CD4-positive, alpha-beta T cell treated with Interleukin-2 at 100 ng/mL for 4 hours (primary cell): ENCODE data around the gene ADAMTS17.

ENCODE experiments used
- DNase-seq: peaks from one replicate; pipeline ENCODE4 v3.0.0-alpha.2; 2020; ENCODE audit warnings: low spot score

ADAMTS17 gene

DNA sequence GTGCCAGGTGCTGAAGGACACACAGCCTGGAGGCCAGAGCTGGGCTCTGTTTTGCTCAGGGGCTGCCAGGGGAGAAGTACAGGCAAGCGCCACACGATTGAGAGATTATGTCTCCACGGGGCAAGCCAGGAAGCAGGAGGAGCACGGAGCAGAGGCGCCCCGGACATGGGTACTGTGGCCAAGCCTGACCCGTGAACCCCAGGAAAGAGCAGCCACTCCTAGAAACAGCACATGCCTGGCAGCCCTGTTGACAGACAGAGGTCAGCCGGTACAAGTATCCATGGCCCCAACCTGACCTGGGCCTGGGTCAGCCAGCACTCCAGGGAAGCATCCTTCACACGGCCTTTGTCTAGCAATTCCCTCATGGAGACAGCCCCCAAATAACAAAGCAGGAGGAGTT is 89.4 kb downstream of the ADAMTS17 start:
- DNase-seq, result no peak

DNA sequence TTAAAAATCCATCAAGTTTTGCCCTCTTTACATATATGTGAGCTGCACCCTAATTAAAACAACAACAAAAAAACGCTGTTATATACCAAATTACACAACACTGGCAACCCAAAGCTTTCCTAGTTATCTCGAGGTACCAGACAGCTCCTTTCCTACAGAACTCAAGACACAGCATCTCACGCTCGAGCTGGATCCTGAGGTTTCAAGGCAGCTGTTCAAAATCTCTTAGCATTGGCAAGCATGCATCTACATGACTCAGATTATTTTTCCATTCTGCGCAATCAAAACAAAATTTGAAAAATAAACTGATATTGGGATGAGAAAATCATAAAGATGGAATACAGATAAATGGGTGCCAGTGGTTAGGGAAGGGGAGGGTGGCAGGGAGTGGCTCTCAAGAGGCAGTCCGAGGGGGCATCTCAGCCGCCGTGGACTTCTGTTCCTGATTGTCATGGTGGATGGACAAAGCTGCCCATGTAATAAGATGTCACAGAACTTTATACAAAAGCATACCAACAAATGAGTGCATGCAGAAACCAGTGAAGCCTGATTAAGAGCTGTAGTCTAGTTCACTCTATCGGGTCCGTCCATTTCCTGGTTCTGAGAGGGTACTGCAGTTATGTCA is 91.5 kb downstream of the ADAMTS17 start:
- DNase-seq, result no peak

DNA sequence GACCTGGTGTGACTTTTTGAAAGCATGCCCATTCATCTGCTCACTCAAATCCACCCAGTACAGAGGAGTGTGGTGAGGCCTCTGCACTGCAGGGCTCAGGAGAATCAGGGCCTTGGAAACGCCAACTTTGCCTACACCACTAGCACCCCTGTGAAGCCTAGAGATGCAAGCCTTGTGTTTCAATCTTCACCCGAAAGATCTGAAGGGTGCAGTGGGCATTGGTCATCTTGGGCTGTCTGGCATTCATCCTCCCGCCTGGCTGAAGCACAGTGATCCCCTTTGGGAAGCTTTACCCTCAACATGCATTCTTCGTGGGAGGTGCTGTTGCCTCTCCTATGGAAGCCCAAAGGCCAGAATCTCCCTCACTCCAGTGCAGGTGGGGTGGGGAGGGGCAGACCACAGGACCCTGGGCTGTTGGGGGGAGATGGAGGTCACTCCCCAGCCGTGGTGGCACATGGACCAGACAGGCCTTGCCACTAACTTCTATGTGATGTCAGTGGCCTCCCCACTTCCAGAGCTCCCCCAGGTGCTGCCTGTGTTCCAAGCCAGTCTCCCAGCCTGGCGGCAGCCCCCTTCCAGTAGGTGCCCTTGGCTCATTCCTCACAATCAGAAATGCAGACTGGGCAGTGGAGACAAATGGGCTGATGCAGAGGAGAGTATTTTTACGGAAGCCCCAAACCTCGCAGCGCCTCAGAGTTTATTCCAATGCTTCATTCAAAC is 92.5 kb downstream of the ADAMTS17 start:
- no peak for DNase-seq

DNA sequence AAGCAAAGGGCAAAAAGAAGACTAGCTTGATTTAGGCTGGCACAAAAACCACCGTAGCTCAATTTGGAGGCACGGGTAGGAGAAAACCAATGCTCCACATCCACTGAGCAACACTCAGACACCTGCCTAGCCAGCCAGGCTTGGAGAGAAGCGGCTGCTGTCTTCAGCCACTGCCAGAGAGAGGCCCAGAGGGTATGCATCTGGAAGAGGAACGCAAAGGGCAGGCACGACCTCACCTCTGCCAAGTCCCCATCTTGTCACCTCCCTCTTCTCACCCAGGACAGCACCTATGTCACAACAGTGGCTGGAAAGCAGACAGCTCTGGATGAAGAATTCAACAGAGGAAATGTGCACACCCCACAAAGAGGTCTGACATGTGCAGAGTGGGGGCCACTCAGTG is 93.5 kb downstream of the ADAMTS17 start:
- DNase-seq, result no peak

DNA sequence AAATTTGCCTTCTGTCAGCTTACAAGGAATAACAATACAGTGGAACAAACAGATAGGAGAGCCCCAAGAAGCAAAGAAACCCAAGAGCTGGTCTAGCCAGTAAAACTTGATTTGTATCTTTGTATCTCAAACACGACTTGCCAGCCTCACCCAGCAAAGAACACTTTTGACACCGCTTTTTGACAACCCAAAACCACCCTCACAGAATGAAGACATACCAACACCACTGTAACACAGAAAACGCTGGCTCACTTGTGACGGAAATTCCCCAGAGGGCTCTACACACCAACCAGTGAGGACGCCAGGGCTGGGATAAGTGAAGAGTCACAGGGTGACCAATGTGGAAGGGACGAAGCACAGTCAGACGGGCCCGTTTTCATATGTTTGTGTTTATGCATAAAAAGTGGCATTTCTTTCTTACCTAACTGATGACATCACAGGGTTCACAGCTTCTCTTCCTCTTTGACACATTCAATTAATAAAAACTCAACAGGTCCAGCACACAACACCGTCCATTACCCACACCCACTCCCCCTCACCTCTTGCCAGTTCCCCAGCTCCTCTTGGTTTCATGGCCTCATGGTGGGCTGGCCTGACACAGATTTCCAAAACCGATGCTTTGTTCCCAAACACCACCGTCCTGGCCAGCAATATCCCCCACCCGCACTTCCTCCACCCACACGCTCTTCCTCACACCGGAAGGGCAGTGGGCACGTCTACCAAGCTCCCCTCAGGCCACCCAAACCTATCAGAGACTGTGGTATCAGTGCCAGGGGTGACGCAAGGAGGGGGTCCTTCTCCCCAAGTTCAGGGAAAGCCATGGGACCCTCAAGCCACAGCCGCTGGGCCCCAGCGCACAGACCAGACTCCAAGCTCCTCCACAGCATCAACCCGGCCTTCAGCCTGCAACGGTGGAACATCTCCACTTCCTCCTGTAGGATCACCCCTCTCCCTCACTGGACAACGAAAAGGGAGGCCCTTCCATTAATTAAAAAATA is 94.2 kb downstream of the ADAMTS17 start:
- no peak for DNase-seq

DNA sequence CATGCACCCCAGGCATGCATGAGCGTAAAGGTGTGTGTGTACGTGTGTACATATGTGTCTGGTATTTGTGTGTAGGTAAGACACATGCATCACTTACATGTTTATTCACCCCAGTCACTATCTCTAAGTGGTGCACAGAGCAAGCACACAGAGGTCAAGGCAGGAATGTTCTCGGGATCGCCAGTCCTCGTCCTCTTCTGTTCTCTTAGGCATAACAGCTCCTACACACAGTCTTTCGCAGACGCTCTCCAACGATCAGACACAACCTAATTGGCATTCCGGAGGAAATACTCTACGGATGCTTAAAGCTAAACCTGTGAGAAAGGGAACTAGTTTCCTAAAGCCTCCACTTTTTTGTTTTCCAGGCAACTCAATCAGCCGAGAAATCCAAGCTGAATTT is 95.9 kb downstream of the ADAMTS17 start:
- DNase-seq, result no peak

DNA sequence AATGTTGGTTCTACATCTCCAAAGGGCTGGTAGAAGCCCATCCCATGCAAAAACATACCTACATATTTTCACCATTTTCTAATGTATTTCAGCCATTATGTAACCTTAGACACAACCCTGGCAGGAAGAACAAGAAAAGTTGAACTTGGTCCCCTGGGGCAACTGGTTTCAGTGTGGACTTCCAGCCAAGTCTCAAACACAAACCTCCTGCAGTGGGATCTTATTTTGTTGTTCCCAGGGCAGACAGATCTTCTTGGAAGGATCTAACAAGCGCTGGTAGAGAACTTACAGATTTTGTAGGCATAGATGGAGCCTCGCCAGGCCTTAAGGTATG is 96.3 kb downstream of the ADAMTS17 start:
- no peak for DNase-seq

DNA sequence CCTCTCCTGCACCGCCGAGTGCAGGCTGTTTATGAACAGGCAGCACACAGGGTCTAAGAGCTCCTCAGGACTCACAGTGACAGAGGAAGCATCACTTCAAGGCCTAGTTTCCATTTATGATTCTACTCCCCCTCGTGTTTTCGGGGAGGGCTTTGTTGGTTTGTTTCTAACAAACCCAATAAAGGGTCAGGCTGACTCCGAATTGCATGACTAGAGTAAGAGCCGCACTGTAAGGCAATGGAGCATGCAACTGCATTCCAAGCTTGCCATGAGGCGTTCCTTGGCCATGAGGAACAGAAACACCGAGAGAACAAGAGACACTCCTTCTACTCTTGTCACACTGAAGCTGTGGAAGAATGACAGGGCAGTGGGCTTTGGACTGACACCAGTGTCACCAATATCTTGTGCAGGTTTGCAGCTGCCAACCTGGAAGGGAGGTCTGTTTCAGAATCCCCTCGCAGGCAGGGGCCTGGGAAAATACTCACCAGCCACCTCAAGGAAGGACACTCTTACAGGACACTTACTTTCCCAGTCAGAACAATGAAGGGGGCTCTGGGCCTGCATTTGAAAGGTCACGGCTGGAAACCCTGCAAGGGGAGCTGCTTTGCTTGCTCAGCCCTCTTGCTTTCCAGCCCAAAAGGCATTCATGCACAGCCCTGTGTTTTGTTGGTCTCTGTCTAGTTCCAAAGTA is 96.8 kb downstream of the ADAMTS17 start:
- no peak for DNase-seq

DNA sequence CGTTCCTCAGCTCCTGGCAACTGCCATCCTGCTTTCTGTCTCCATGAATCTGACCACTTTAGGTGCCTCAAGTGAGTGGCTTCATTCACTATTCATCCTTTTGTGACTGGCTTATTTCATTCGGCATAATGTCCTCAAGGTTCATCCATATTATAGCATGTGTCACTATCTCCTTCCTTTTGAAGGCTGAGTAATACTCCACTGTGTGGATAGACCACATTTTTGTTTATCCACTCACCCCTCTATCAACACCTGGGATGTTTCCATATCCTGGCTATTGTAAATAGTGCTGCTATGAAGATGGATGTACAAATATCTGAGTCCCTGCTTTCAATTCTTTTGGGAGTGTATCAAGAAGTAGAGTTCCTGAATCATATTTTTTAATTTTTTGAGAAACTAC is 98.8 kb downstream of the ADAMTS17 start:
- no peak for DNase-seq

DNA sequence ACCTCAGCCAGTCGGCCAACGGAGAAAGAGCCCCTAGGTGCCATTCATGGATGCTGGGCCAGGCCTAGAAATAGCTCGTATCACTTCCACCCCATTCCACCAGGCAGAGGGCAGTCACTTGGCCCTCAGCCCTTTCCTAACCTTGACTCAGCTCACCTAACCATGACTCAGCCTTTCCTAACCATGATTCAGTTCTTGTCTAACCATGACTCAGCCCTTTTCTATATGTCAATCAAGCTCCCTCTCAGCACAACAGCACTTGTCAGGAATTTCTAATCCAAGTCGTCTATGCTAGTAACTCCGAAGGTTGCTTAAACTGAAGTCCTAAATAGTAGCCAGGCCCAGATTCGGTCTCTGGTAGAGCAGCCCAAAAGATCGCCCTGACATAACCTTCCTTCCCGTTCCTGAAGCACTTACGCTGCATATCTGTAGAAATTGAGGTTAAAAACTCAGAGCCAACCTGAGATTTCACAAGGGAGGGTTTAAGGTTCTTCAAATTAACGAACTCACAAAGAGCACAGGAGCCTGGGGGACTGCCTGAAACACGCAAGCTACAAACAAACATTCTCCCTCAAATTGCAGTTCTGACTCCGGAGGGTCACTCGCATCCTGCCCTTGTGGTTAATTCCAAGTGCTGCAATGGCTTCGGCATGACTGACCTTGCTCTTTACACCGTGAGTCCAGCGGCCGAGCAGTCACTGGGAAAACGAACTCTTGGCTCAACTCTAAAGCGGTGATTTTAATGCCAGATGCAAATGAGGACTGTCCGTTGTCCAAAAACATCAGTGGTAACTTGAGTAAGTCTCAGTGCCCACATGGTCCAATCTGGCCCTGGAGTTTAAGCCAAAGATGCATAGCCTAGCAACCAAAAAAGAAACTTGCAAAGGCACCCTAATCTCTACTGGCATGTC is 99.9 kb downstream of the ADAMTS17 start:
- DNase-seq, result no peak

DNA sequence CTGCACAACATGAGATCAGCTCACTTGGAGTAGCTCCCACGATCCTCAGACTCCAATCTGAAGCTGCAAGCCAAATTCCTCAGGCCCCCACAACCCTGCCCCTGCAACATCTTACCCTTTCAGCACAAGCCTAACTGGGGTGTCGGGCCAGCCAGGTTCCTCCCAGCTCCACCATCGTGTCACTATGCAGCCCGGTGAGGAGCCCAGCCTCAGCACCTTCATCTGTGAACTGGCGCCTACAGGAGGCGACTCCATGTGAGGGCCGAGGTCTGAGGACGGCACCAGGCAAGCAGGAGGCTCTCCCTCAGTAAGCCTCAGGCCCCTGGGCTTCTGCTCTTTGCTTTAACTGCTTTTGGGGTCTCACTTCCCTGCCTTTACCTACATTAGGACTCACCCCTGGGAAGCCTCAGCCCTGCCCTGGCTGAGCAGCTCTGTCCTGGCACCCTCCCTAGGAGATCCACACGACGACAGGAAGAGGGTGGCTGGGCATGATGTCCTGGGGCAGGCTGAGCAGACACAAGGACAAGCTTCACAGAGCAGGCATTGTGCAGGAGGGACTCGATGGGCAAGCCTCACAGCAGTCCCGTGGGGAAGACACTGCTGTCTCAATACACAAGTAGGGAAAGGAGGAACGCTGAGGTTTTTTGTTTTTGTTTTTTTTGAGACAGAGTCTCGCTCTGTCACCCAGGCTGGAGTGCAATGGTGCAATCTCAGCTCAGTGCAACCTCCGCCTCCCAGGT is 104.6 kb downstream of the ADAMTS17 start:
- DNase-seq, result no peak

DNA sequence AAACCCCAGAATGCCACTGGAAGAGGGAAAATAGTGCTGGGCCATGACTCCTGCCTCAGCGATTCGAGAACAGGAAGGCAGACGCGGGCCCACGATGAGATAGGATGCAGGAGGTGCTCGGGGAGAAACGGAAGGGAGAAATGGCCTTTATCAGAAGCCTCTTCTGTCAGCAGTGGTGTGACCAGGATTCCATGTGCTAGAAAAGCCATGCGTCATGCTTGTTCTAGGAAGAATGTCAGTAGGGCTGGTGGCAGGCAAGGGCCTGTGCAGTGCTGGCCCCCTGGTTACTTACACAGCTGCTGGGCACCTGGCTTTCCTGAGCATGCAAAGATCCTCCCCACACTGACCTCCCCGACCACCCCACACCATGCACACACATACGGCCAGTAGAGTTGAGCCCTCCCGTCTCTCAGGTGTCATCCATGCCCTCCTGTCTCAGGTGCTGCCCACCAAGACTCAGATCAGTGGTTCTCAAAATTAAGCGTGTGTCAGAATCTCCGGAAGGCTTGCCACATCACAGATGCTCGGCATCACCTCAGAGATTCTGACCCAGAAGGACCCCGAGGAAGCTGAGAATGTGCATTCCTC is 106.7 kb downstream of the ADAMTS17 start:
- no peak for DNase-seq

DNA sequence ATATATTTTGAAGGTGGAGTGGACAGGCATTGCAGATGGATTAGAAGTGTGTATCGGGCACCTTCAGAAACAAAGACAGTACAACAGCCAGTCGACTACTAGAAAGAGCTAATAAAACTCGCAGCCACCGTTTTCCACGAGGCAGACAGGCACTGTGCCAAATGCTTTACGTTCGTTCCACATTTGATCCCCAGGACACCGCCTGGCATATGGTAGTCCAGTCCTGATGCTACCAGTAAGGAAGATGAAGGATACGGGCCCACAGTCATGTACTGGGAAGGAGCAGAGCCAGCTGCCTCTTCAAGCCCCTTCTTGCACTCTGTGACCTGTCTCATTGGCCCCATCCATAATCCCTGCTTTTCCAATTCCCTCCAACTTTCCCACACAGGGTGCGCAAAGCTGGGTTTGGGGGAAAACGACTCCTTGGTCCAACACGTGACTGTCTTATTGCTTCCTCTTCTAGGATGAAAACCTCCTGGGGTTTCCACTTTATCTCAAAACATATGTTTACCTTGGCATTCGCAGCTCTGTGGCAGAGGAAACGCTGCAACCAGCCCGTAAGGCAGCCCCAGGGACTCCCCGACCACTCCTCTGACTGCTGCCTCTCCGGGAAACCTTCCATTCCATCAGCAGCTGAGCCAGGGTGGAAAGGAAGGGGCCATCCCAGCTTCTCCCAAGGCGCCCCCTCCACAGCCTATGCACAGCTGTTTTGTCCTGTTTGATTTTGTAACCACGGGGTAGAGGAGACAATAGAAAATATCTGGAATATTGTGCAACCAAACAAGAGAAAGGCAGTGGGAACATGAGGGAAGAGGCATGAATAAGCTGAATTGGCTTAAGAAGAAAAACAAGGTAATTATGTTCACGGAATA is 107.4 kb downstream of the ADAMTS17 start:
- DNase-seq, result no peak

DNA sequence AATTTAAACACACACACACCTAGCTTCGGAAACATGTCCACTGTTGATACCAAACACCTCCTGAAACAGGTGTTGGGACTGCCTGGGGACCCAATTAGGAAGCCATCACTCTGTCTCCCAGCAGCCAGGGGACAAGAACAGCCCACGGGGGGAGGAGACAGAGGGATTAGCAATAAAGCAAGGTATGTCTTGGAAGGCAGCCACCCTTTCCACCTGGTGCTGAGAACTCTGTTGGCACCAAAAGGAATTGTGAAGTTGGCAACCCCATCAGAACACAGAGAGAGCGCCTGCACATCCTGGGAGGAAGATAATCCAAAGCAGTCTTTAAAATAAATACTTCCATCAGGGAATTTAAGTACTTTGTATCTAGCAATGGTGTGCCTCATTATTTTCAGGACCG is 111.0 kb downstream of the ADAMTS17 start:
- DNase-seq, result no peak

DNA sequence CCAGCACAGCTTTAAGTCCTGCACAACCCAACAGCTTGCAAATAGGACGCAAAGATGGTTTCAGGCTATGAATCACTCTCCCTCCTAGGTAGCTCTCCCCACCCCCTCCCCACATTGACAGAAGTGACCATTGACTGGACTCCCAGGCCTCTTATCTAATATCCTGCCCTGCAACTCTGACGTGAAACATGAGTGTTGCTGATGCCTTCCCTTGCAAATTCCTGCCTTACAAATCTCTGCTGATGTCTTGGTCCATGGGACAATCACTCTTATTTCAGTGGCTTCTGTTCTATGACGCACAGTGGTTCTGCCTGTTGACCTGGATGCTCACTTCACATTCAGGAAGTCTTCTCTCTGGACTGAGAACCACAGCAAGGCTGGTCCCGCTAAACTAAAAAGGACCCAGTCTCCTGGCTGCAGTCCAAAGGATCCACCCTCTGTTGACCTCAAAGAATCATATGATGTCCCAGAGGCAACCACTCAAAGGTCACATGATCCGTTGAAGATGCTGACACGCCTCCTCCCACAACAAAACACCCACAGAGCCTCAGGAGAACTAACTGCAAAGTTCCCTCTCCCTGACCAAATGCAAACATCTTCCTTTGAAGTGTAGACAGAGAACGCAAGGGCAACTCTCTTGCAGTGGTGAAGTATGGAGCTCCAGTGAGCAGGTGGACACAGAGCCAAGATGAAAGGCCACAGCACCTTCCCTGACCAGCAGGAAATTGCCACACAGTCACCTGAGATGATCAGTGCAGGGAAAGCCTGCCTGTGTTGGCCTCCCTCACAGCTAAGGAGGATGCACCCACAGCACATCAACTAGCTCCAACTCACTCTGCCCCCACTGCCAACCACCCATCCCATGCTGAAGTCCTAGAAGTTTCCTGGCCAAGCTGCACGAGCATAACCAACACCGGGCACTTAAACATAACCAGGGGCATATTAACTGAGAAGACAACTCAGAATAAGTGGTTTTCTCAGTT is 112.3 kb downstream of the ADAMTS17 start:
- DNase-seq, result no peak

DNA sequence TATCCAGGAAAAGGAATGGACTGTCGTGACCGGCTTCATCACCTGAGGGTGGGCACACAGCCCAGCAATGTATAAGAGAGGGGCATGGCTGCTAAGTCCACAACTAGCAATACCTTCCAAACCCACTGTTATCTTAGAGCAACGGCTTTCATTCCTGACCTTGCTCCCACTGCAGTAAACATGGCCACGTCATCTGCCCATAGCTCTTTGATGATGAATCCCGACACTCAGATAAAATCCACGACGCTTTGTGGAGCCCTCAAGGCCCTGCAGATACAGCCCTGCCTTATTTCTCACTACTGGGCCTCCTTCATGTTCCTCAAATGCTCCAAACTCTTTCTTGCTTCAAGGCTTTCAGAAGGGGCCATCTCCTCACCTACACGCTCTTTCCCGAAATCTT is 114.0 kb downstream of the ADAMTS17 start:
- DNase-seq, result no peak

DNA sequence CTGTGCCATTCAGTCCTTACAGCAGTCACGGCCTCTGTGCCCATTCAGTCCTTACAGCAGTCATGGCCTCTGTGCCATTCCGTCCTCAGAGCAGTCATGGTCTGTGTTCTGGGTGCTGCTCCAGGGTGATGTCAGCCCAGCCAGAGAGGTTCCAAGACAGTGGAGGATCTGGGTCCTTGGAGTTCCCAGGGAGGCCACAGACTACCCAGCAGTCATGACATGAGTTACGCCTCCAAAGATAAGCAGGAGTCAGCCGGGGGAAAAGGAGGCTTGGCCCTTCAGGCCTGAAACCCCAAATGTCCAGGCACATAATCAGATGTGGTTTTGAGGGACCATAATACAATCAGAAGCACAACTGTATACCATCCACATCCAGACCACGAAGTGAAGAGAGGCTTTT is 115.7 kb downstream of the ADAMTS17 start:
- no peak for DNase-seq
